Esophagus muscularis mucosa (tissue), 3 donors: Measurements from ENCODE around the gene MBP.

ENCODE experiments used
- CTCF ChIP-seq, 3 experiments: fragments of 200-600 bp in 2 of 3; fragments of 450-650 bp in 1 of 3; sonication (generic) in 2 of 3; IDR thresholded peaks; one replicate each; pipeline ENCODE4 v1.5.1; 2017 to 2019; ENCODE audit warnings: antibody characterized with exemption in 3 of 3, mild to moderate bottlenecking in 2 of 3, moderate library complexity in 1 of 3
- POLR2A ChIP-seq: fragments of 450-650 bp; IDR thresholded peaks from one replicate; pipeline ENCODE4 v1.6.1; 2017; ENCODE audit warnings: antibody characterized with exemption, moderate library complexity, mild to moderate bottlenecking, low read depth

DNA sequence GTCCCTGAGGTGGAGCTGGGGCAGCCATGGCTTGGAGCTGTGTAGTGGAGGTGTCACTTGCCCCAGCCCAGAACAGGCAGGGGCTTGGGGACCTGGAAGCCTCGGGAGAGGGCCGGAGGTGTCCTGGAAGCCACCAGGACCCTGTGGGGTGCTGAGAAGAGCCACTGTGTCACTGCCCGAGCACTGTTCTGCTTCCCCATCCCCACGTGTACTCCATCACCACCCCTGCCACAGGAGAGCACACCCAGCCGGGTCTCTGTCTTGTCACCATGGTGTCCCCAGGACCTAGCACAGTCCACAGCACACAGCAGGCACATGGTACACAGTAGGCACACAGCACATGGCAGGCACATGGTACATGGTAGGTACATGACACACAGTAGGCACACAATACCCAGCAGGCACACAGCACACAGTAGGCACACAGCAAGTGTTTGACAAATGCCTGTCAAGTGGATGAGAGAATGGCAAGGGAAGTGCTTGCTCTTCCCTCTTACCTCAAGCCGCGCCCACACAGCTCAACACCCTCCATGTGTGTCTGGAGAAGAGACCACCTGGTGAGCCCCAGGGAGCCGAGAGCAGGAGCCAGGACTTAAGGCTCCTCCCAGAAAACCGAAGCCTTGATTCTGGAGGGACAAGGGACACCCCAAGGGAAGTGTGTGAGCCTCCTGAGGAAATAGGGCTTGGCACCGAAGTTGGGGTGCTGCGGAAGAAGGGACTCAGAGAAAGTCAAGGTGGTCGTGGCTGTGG is 13.3 kb downstream of the MBP start:
- TF ChIP-seq CTCF (IDR thresholded peaks at IDR 0.05) (no peak), POLR2A (no peak)
